ENCODE measurements around the gene CDKN1B.

GRCh38 chr12:12714276-12715021 is 2.7 kb upstream of the CDKN1B start:
- TF ChIP-seq, protein P1, sequence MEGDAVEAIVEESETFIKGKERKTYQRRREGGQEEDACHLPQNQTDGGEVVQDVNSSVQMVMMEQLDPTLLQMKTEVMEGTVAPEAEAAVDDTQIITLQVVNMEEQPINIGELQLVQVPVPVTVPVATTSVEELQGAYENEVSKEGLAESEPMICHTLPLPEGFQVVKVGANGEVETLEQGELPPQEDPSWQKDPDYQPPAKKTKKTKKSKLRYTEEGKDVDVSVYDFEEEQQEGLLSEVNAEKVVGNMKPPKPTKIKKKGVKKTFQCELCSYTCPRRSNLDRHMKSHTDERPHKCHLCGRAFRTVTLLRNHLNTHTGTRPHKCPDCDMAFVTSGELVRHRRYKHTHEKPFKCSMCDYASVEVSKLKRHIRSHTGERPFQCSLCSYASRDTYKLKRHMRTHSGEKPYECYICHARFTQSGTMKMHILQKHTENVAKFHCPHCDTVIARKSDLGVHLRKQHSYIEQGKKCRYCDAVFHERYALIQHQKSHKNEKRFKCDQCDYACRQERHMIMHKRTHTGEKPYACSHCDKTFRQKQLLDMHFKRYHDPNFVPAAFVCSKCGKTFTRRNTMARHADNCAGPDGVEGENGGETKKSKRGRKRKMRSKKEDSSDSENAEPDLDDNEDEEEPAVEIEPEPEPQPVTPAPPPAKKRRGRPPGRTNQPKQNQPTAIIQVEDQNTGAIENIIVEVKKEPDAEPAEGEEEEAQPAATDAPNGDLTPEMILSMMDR (IDR thresholded peaks at IDR 0.05), result peak in 1 of 2 donors; percentile 31
- TF ChIP-seq POLR2AphosphoS5 (IDR thresholded peaks at IDR 0.05), result no peak
- peak in 1 of 2 donors; percentile 22 for TF ChIP-seq POLR2A (IDR thresholded peaks at IDR 0.05)
- TF ChIP-seq EP300 (IDR thresholded peaks at IDR 0.05), result no peak

Measured in suprapubic skin (tissue), 4 donors.